ENCODE results near the gene PLD4.
"Not testable (repeated sequence)": the region's sequence is repeated elsewhere in the genome, so short reads cannot be mapped to it uniquely, and the experiment has no call there.

The PLD4 gene

DNA sequence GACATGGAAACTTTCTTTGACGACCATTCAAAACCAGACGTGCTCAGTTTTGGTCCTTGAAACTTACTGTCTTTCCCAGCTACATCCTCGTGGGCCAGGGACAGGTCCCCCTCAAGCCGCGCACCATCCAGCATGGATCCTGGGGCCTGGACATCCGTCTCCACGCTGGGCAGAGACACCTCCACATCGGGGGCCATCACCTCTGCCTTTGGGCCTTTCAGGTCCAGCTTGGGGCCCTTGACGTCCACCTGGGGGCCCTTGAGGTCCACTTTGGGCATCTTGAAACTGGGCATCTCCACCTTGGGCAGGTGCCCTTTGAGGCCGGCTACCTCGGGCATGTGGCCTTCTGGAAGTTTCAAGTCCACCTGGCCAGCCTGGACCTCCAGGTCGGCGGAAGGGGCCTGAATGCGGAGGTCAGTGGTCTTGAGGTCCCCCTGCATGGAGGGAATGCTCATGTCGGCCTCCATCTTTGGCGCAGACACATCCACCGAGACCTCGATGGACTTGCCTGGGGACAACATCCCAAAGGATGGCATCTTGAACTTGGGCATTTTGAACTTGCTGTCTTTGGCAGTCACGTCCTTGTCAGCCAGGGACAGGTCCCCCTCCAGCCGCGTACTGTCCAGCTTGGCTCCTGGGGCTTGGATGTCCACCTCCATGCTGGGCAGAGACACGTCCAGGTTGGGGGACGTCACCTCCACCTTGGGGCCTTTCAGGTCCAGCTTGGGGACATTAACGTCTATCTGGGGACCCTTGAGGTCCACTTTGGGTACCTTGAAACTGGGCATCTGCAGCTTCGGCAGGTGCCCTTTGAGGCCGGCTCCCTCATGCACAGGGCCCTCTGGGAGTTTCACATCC, 17.1 kb downstream of the PLD4 start:
- Histone ChIP-seq H3K9me3 (ENCODE audit: control insufficient read depth, insufficient read depth, low read length) (no peaks in the 10 kb centered on the region), H3K27me3 (ENCODE audit: control insufficient read depth, low read length) (peaks cover 32% of the 10 kb centered on the region)
- TF ChIP-seq, protein P1, sequence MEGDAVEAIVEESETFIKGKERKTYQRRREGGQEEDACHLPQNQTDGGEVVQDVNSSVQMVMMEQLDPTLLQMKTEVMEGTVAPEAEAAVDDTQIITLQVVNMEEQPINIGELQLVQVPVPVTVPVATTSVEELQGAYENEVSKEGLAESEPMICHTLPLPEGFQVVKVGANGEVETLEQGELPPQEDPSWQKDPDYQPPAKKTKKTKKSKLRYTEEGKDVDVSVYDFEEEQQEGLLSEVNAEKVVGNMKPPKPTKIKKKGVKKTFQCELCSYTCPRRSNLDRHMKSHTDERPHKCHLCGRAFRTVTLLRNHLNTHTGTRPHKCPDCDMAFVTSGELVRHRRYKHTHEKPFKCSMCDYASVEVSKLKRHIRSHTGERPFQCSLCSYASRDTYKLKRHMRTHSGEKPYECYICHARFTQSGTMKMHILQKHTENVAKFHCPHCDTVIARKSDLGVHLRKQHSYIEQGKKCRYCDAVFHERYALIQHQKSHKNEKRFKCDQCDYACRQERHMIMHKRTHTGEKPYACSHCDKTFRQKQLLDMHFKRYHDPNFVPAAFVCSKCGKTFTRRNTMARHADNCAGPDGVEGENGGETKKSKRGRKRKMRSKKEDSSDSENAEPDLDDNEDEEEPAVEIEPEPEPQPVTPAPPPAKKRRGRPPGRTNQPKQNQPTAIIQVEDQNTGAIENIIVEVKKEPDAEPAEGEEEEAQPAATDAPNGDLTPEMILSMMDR (IDR thresholded peaks at IDR 0.05; ENCODE audit: low read depth, low read length, poor library complexity, severe bottlenecking), result no peak
- no peak for TF ChIP-seq EZH2phosphoT487 (IDR thresholded peaks at IDR 0.05; ENCODE audit: borderline replicate concordance, low read length)

DNA sequence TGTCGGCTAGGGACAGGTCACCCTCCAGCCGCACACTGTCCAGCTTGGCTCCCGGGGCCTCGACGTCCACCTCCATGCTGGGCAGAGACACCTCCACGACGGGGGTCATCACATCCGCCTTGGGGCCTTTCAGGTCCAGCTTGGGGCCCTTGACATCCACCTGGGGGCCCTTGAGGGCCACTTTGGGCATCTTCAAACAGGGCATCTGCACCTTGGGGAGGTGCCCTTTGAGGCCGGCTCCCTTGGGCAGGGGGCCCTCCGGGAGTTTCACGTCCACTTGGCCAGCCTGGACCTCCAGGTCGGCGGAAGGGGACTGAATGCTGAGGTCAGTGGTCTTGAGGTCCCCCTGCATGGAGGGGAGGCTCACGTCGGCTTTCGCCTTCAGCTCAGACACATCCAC, 17.9 kb downstream of the PLD4 start:
- H3K4me2 ChIP-seq (ENCODE audit: low read length), result no peak overlapping the region
- no peaks in the 10 kb centered on the region for H3K36me3 ChIP-seq (ENCODE audit: control insufficient read depth, low read length)
- no peak for TF ChIP-seq EZH2phosphoT487 (IDR thresholded peaks at IDR 0.05; ENCODE audit: borderline replicate concordance, low read length)
- TF ChIP-seq, protein P1 (IDR thresholded peaks at IDR 0.05; ENCODE audit: low read depth, low read length, poor library complexity, severe bottlenecking), result no peak
- H3F3A ChIP-seq (ENCODE audit: control insufficient read depth, insufficient read depth), result no peaks in the 10 kb centered on the region
- peaks cover 29% of the 10 kb centered on the region for H3K27me3 ChIP-seq (ENCODE audit: control insufficient read depth, low read length)
- no peaks in the 10 kb centered on the region for H3K9me3 ChIP-seq (ENCODE audit: control insufficient read depth, insufficient read depth, low read length)
- H4K20me1 ChIP-seq (ENCODE audit: control insufficient read depth, insufficient read depth, low read depth, low read length), result no peaks in the 10 kb centered on the region; the same call in 1 of the 2 replicates
- H3K79me2 ChIP-seq (ENCODE audit: control insufficient read depth, low read length), result no peaks in the 10 kb centered on the region
- no peaks in the 10 kb centered on the region for H3K4me1 ChIP-seq (ENCODE audit: control insufficient read depth, low read length)
- H3K4me3 ChIP-seq (ENCODE audit: low read length), result no peak overlapping the region
- H3K9me2 ChIP-seq (replicated peaks; ENCODE audit: control insufficient read depth, low read length), result no peaks in the 10 kb centered on the region
- H3K27ac ChIP-seq (ENCODE audit: low read depth, low read length), result no peak overlapping the region

More for the DNA sequence above, 17.1 kb downstream of the PLD4 start:
- Histone ChIP-seq H3K4me3 (ENCODE audit: low read length) (no peak overlapping the region), H4K20me1 (ENCODE audit: control insufficient read depth, insufficient read depth, low read depth, low read length) (no peaks in the 10 kb centered on the region; the same call in 1 of the 2 replicates), H3K79me2 (ENCODE audit: control insufficient read depth, low read length) (no peaks in the 10 kb centered on the region), H3K27ac (ENCODE audit: low read depth, low read length) (no peak overlapping the region), H3F3A (ENCODE audit: control insufficient read depth, insufficient read depth) (no peaks in the 10 kb centered on the region), H3K36me3 (ENCODE audit: control insufficient read depth, low read length) (no peaks in the 10 kb centered on the region), H3K4me2 (ENCODE audit: low read length) (no peak overlapping the region), H3K9me2 (replicated peaks; ENCODE audit: control insufficient read depth, low read length) (no peaks in the 10 kb centered on the region), H3K4me1 (ENCODE audit: control insufficient read depth, low read length) (no peaks in the 10 kb centered on the region)

DNA sequence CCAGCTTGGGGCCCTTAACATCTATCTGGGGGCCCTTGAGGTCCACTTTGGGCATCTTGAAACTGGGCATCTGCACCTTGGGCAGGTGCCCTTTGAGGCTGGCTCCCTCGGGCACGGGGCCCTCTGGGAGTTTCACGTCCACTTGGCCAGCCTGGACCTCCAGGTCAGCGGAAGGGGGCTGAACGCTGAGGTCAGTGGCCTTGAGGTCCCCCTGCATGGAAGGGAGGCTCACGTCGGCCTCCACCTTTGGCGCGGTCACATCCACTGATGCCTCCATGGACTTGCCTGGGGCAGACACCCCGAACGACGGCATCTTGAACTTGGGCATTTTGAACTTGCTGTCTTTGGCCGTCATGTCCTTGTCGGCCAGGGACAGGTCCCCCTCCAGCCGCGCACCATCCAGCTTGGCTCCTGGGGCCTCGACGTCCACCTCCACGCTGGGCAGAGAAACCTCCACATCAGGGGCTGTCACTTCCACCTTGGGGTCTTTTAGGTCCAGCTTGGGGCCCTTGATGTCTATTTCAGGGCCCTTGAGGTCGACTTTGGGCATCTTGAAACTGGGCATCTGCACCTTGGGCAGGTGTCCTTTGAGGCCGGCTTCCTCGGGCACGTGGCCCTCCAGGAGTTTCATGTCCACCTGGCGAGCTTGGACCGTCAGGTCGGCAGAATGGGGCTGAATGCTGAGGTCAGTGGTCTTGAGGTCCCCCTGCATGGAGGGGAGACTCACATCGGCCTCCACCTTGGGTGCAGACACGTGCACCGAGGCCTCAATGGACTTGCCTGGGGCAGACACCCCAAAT, 18.7 kb downstream of the PLD4 start:
- peaks cover 23% of the 10 kb centered on the region for H3K27me3 ChIP-seq (ENCODE audit: control insufficient read depth, low read length)

GRCh38 chr14:104944016-104944308, 19.3 kb downstream of the PLD4 start:
- H3K79me2 ChIP-seq (ENCODE audit: control insufficient read depth, low read length); H3K4me3 ChIP-seq (ENCODE audit: low read length); H3K36me3 ChIP-seq (ENCODE audit: control insufficient read depth, low read length); H3K27ac ChIP-seq (ENCODE audit: low read depth, low read length); H3F3A ChIP-seq (ENCODE audit: control insufficient read depth, insufficient read depth); H3K4me1 ChIP-seq (ENCODE audit: control insufficient read depth, low read length); H4K20me1 ChIP-seq (ENCODE audit: control insufficient read depth, insufficient read depth, low read depth, low read length); H3K9me3 ChIP-seq (ENCODE audit: control insufficient read depth, insufficient read depth, low read length); H3K9me2 ChIP-seq (replicated peaks; ENCODE audit: control insufficient read depth, low read length); H3K4me2 ChIP-seq (ENCODE audit: low read length): not testable (repeated sequence)
- peaks cover 17% of the 10 kb centered on the region for H3K27me3 ChIP-seq (ENCODE audit: control insufficient read depth, low read length)

More for the DNA sequence above, 18.7 kb downstream of the PLD4 start:
- H3K9me2 ChIP-seq (replicated peaks; ENCODE audit: control insufficient read depth, low read length); H3K4me3 ChIP-seq (ENCODE audit: low read length); H3K27ac ChIP-seq (ENCODE audit: low read depth, low read length); H4K20me1 ChIP-seq (ENCODE audit: control insufficient read depth, insufficient read depth, low read depth, low read length); H3K4me2 ChIP-seq (ENCODE audit: low read length); H3F3A ChIP-seq (ENCODE audit: control insufficient read depth, insufficient read depth); H3K4me1 ChIP-seq (ENCODE audit: control insufficient read depth, low read length); H3K79me2 ChIP-seq (ENCODE audit: control insufficient read depth, low read length); H3K9me3 ChIP-seq (ENCODE audit: control insufficient read depth, insufficient read depth, low read length); H3K36me3 ChIP-seq (ENCODE audit: control insufficient read depth, low read length): not testable (repeated sequence)

DNA sequence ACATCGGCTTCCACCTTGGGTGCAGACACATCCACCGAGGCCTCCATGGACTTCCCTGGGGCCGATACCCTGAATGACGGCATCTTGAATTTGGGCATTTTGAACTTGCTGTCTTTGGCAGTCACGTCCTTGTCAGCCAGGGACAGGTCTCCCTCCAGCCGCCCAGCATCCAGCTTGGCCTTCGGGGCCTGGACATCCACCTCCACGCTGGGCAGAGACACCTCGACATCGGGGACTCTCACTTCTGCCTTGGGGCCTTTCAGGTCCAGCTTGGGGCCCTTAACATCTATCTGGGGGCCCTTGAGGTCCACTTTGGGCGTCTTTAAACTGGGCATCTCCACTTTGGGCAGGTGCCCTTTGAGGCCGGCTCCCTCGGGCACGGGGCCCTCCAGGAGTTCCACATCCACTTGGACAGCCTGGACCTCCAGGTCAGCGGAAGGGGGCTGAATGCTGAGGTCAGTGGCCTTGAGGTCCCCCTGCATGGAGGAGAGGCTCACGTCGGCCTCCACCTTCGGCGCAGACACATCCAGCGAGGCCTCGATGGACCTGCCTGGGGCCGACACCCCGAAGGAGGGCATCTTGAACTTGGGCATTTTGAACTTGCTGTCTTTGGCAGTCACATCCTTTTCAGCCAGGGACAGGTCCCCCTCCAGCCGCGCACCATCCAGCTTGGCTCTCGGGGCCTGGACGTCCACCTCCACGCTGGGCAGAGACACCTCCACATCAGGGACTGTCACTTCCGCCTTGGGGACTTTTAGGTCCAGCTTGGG, 19.9 kb downstream of the PLD4 start:
- not testable (repeated sequence) for H3K27ac ChIP-seq (ENCODE audit: low read depth, low read length); H3F3A ChIP-seq (ENCODE audit: control insufficient read depth, insufficient read depth); H3K36me3 ChIP-seq (ENCODE audit: control insufficient read depth, low read length); H4K20me1 ChIP-seq (ENCODE audit: control insufficient read depth, insufficient read depth, low read depth, low read length); H3K4me1 ChIP-seq (ENCODE audit: control insufficient read depth, low read length); H3K9me2 ChIP-seq (replicated peaks; ENCODE audit: control insufficient read depth, low read length); H3K4me3 ChIP-seq (ENCODE audit: low read length); H3K4me2 ChIP-seq (ENCODE audit: low read length); H3K79me2 ChIP-seq (ENCODE audit: control insufficient read depth, low read length); H3K9me3 ChIP-seq (ENCODE audit: control insufficient read depth, insufficient read depth, low read length)
- peaks cover 10% of the 10 kb centered on the region for H3K27me3 ChIP-seq (ENCODE audit: control insufficient read depth, low read length)

- not testable (repeated sequence) for H3K4me2 ChIP-seq (ENCODE audit: low read length); H3K9me2 ChIP-seq (replicated peaks; ENCODE audit: control insufficient read depth, low read length); H3K4me1 ChIP-seq (ENCODE audit: control insufficient read depth, low read length); H3K27me3 ChIP-seq (ENCODE audit: control insufficient read depth, low read length); H3K79me2 ChIP-seq (ENCODE audit: control insufficient read depth, low read length); H3K27ac ChIP-seq (ENCODE audit: low read depth, low read length); H3K4me3 ChIP-seq (ENCODE audit: low read length); H3F3A ChIP-seq (ENCODE audit: control insufficient read depth, insufficient read depth); H3K36me3 ChIP-seq (ENCODE audit: control insufficient read depth, low read length); H4K20me1 ChIP-seq (ENCODE audit: control insufficient read depth, insufficient read depth, low read depth, low read length); H3K9me3 ChIP-seq (ENCODE audit: control insufficient read depth, insufficient read depth, low read length)
Observed at GRCh38 chr14:104945266-104945665, 20.6 kb downstream of the PLD4 start.
